ENCODE results near the gene TOM1L1.

DNA sequence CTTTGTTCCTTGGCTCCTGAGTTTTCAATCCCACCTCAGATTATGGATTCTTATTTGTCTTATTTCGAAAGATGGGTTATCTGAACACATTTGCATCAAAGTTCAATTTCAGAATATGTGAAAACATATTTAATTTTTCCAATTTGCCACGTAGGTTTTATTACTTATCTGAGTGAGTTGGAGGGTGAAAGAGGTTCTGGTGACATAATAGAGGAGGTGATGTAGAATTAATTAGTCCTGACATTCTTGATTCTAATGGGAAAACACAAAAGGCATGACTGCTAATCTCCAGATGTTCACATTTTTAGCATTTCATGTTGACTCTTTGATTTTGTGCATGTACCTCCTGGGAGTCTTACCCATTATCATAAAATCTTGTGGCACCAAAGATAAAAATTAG lies 9.1 kb downstream of the TOM1L1 start:
- no peak for TF ChIP-seq POLR2A (IDR thresholded peaks at IDR 0.05)
- TF ChIP-seq, protein P1, sequence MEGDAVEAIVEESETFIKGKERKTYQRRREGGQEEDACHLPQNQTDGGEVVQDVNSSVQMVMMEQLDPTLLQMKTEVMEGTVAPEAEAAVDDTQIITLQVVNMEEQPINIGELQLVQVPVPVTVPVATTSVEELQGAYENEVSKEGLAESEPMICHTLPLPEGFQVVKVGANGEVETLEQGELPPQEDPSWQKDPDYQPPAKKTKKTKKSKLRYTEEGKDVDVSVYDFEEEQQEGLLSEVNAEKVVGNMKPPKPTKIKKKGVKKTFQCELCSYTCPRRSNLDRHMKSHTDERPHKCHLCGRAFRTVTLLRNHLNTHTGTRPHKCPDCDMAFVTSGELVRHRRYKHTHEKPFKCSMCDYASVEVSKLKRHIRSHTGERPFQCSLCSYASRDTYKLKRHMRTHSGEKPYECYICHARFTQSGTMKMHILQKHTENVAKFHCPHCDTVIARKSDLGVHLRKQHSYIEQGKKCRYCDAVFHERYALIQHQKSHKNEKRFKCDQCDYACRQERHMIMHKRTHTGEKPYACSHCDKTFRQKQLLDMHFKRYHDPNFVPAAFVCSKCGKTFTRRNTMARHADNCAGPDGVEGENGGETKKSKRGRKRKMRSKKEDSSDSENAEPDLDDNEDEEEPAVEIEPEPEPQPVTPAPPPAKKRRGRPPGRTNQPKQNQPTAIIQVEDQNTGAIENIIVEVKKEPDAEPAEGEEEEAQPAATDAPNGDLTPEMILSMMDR (IDR thresholded peaks at IDR 0.05) = no peak
